DOHH2 (cell line): ENCODE results near the gene AS3MT.
"Not testable (repeated sequence)": the region's sequence is repeated elsewhere in the genome, so short reads cannot be mapped to it uniquely, and the experiment has no call there.

Experiments used
- EZH2phosphoT487 ChIP-seq: fragments of 200-600 bp; sonication (generic); IDR thresholded peaks from 2 replicates; pipeline ENCODE4 v1.6.1; 2017; ENCODE audit warnings: borderline replicate concordance, mild to moderate bottlenecking, antibody characterized with exemption, low read length, moderate library complexity, mixed read lengths
- TF ChIP-seq, protein P1 (sequence below): fragments of 200-600 bp; sonication (generic); IDR thresholded peaks from one replicate; pipeline ENCODE4 v1.5.1; 2014; ENCODE audit warnings: antibody characterized with exemption, mild to moderate bottlenecking, low read depth, low read length; ENCODE audit not compliant: poor library complexity, severe bottlenecking

- TF ChIP-seq, protein P1, sequence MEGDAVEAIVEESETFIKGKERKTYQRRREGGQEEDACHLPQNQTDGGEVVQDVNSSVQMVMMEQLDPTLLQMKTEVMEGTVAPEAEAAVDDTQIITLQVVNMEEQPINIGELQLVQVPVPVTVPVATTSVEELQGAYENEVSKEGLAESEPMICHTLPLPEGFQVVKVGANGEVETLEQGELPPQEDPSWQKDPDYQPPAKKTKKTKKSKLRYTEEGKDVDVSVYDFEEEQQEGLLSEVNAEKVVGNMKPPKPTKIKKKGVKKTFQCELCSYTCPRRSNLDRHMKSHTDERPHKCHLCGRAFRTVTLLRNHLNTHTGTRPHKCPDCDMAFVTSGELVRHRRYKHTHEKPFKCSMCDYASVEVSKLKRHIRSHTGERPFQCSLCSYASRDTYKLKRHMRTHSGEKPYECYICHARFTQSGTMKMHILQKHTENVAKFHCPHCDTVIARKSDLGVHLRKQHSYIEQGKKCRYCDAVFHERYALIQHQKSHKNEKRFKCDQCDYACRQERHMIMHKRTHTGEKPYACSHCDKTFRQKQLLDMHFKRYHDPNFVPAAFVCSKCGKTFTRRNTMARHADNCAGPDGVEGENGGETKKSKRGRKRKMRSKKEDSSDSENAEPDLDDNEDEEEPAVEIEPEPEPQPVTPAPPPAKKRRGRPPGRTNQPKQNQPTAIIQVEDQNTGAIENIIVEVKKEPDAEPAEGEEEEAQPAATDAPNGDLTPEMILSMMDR: not testable (repeated sequence)
- not testable (repeated sequence) for TF ChIP-seq EZH2phosphoT487
Observed at GRCh38 chr10:102853237-102853636, 16.0 kb upstream of the AS3MT start.
